ENCODE measurements around the gene CES2.

The CES2 gene

GRCh38 chr16:66935314-66936011, at the start of gene CES2:
CES2 (plus strand) TSS chr16:66935516; CDS start chr16:66935636, 120 bp downstream.
- Mint-ChIP-seq H3K27ac (peak within 1 kb of the TSS; percentile 86 to 95 (median 93)), H3K4me3 (peak within 1 kb of the TSS; percentile 94 to 99 (median 99)), H3K36me3 (ENCODE audit: low read depth) (peaks cover 22% of the 10 kb centered on the region), H3K4me1 (peaks cover 29% of the 10 kb centered on the region), H3K9me3 (no peaks in the 10 kb centered on the region), H3K27me3 (ENCODE audit: low read depth) (no peaks in the 10 kb centered on the region)
- TF ChIP-seq CTCF (IDR thresholded peaks at IDR 0.05; ENCODE audit: unreplicated experiment in 3 of 3) = no peak

GRCh38 chr16:66886321-66886720, 49.0 kb upstream of the CES2 start:
- Mint-ChIP-seq H3K4me3 (no peak overlapping the region), H3K27me3 (ENCODE audit: low read depth) (no peaks in the 10 kb centered on the region), H3K27ac (no peak overlapping the region), H3K9me3 (no peaks in the 10 kb centered on the region), H3K4me1 (no peaks in the 10 kb centered on the region), H3K36me3 (ENCODE audit: low read depth) (peaks cover 27% of the 10 kb centered on the region)
- no peak for TF ChIP-seq CTCF (IDR thresholded peaks at IDR 0.05; ENCODE audit: unreplicated experiment in 3 of 3)

GRCh38 chr16:66886914-66887313, 48.4 kb upstream of the CES2 start:
- no peak for TF ChIP-seq CTCF (IDR thresholded peaks at IDR 0.05; ENCODE audit: unreplicated experiment in 3 of 3)
- H3K36me3 Mint-ChIP-seq (ENCODE audit: low read depth) = peaks cover 27% of the 10 kb centered on the region
- no peak overlapping the region for H3K4me3 Mint-ChIP-seq
- no peaks in the 10 kb centered on the region for H3K4me1 Mint-ChIP-seq
- no peaks in the 10 kb centered on the region for H3K27me3 Mint-ChIP-seq (ENCODE audit: low read depth)
- H3K9me3 Mint-ChIP-seq = no peaks in the 10 kb centered on the region
- no peak overlapping the region for H3K27ac Mint-ChIP-seq

GRCh38 chr16:66888647-66889615, 46.4 kb upstream of the CES2 start:
- Mint-ChIP-seq H3K27ac (no peak overlapping the region), H3K4me3 (no peak overlapping the region), H3K9me3 (no peaks in the 10 kb centered on the region), H3K27me3 (ENCODE audit: low read depth) (no peaks in the 10 kb centered on the region), H3K36me3 (ENCODE audit: low read depth) (peaks cover 27% of the 10 kb centered on the region), H3K4me1 (no peaks in the 10 kb centered on the region)
- TF ChIP-seq CTCF (IDR thresholded peaks at IDR 0.05; ENCODE audit: unreplicated experiment in 3 of 3) = no peak

- H3K9me3 Mint-ChIP-seq = no peaks in the 10 kb centered on the region
- no peak overlapping the region for H3K27ac Mint-ChIP-seq
- H3K4me1 Mint-ChIP-seq = no peaks in the 10 kb centered on the region
- TF ChIP-seq CTCF (IDR thresholded peaks at IDR 0.05; ENCODE audit: unreplicated experiment in 3 of 3) = no peak
- no peak overlapping the region for H3K4me3 Mint-ChIP-seq
- H3K36me3 Mint-ChIP-seq (ENCODE audit: low read depth) = peaks cover 22% of the 10 kb centered on the region
- no peaks in the 10 kb centered on the region for H3K27me3 Mint-ChIP-seq (ENCODE audit: low read depth)
Measured at GRCh38 chr16:66889622-66890021, 45.7 kb upstream of the CES2 start.

Data from nephron (organoid).